HL-60 (cell line): ENCODE data around the gene WWOX.

Experiments used
- DNase-seq, 2 experiments: peaks; one replicate each; pipeline ENCODE4 v3.0.0-alpha.2; 2010 to 2020; ENCODE audit warnings: low read depth in 1 of 2, low spot score in 1 of 2
- H3K27ac ChIP-seq: fragments of 250-450 bp; sonication (Bioruptor Pico); replicated peaks from 2 replicates; pipeline ENCODE4 v1.5.1; 2020; ENCODE audit warnings: mild to moderate bottlenecking, moderate library complexity
- H3K27me3 ChIP-seq: fragments of 250-450 bp; sonication (Bioruptor Pico); 2 replicates; pipeline ENCODE4 v1.5.1; 2021; ENCODE audit warnings: mild to moderate bottlenecking, moderate library complexity; ENCODE audit not compliant: insufficient read depth, poor library complexity, severe bottlenecking
- H3K4me3 ChIP-seq: replicated peaks from 2 replicates; pipeline ENCODE4 v1.5.1; 2011; ENCODE audit warnings: mild to moderate bottlenecking, control low read depth, low read length; ENCODE audit not compliant: insufficient read depth
- CTCF ChIP-seq: IDR thresholded peaks from one replicate; pipeline ENCODE4 v1.5.1; 2011; ENCODE audit warnings: low read length, control low read depth, inconsistent platforms; ENCODE audit not compliant: insufficient read depth
- GABPA ChIP-seq: IDR thresholded peaks from 2 replicates; pipeline ENCODE4 v1.6.1; 2012; ENCODE audit warnings: low read depth
- POLR2AphosphoS5 ChIP-seq: IDR thresholded peaks from 2 replicates; pipeline ENCODE4 v1.6.1; 2012; ENCODE audit warnings: low read depth
- SPI1 ChIP-seq: IDR thresholded peaks from 2 replicates; pipeline ENCODE4 v1.6.1; 2012; ENCODE audit warnings: low read depth, mild to moderate bottlenecking, borderline replicate concordance
- TF ChIP-seq, protein P1 (sequence below): IDR thresholded peaks from 2 replicates; pipeline ENCODE4 v1.6.1; 2012; ENCODE audit warnings: low read depth; ENCODE audit not compliant: insufficient replicate concordance

The WWOX gene

GRCh38 chr16:79104567-79104966, 1005.1 kb downstream of the WWOX start:
- H3K27me3 ChIP-seq: no peaks in the 10 kb centered on the region
- TF ChIP-seq, protein P1, sequence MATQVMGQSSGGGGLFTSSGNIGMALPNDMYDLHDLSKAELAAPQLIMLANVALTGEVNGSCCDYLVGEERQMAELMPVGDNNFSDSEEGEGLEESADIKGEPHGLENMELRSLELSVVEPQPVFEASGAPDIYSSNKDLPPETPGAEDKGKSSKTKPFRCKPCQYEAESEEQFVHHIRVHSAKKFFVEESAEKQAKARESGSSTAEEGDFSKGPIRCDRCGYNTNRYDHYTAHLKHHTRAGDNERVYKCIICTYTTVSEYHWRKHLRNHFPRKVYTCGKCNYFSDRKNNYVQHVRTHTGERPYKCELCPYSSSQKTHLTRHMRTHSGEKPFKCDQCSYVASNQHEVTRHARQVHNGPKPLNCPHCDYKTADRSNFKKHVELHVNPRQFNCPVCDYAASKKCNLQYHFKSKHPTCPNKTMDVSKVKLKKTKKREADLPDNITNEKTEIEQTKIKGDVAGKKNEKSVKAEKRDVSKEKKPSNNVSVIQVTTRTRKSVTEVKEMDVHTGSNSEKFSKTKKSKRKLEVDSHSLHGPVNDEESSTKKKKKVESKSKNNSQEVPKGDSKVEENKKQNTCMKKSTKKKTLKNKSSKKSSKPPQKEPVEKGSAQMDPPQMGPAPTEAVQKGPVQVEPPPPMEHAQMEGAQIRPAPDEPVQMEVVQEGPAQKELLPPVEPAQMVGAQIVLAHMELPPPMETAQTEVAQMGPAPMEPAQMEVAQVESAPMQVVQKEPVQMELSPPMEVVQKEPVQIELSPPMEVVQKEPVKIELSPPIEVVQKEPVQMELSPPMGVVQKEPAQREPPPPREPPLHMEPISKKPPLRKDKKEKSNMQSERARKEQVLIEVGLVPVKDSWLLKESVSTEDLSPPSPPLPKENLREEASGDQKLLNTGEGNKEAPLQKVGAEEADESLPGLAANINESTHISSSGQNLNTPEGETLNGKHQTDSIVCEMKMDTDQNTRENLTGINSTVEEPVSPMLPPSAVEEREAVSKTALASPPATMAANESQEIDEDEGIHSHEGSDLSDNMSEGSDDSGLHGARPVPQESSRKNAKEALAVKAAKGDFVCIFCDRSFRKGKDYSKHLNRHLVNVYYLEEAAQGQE: no peak
- TF ChIP-seq POLR2AphosphoS5 (no peak), CTCF (no peak), GABPA (no peak)
- H3K27ac ChIP-seq: no peak overlapping the region
- no peak overlapping the region for H3K4me3 ChIP-seq
- DNase-seq: no peak

GRCh38 chr16:79107301-79107700, 1007.8 kb downstream of the WWOX start:
- DNase-seq: no peak
- TF ChIP-seq, protein P1: no peak
- TF ChIP-seq GABPA (no peak), SPI1 (no peak), POLR2AphosphoS5 (no peak)
- Histone ChIP-seq H3K4me3 (no peak overlapping the region), H3K27ac (no peak overlapping the region), H3K27me3 (no peaks in the 10 kb centered on the region)

- no peak for DNase-seq
- H3K27me3 ChIP-seq: no peaks in the 10 kb centered on the region
- TF ChIP-seq POLR2AphosphoS5 (no peak), CTCF (no peak)
- no peak overlapping the region for H3K27ac ChIP-seq
- no peak overlapping the region for H3K4me3 ChIP-seq
These were observed 1010.3 kb downstream of the WWOX start for GRCh38 chr16:79109771-79110170.

GRCh38 chr16:79110242-79110641, 1010.8 kb downstream of the WWOX start:
- DNase-seq: no peak
- Histone ChIP-seq H3K4me3 (no peak overlapping the region), H3K27ac (no peak overlapping the region), H3K27me3 (no peaks in the 10 kb centered on the region)
- TF ChIP-seq GABPA (no peak), CTCF (no peak)

DNA sequence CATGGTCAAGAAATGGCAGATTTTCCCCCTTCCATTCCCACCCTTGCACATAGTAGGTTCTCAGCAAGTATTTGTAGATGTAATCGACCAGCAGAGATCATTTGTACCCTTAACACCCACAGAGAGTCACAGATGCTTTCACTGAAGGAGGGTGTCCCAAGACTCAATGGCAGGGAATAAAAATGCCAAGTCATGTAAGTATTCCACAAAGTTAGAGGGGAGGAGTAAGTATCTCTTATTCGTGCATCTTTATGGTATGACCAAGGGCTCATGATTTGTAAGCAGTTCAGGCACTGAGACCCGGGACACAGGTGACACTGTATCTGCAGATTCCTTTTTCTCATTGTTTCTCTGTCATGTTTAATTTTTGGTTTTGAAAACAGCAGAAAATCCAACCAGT, 1011.5 kb downstream of the WWOX start:
- no peak for TF ChIP-seq CTCF
- no peak for TF ChIP-seq SPI1
- no peak for TF ChIP-seq POLR2AphosphoS5
- TF ChIP-seq, protein P1: no peak
- TF ChIP-seq GABPA: no peak
- Histone ChIP-seq H3K27me3 (no peaks in the 10 kb centered on the region), H3K27ac (no peak overlapping the region), H3K4me3 (no peak overlapping the region)
- DNase-seq: no peak
